Astrocyte (in vitro differentiated cells and primary cell): ENCODE measurements around the gene CACNA1D.

Source experiments
- CTCF ChIP-seq: IDR thresholded peaks from 2 replicates; pipeline ENCODE4 v1.5.1; 2011; ENCODE audit warnings: low read depth, mild to moderate bottlenecking, inconsistent platforms, low read length, moderate library complexity; ENCODE audit not compliant: insufficient read depth
- EZH2 ChIP-seq: IDR thresholded peaks from 2 replicates; pipeline ENCODE4 v1.6.1; 2012; ENCODE audit warnings: mild to moderate bottlenecking, low read length, inconsistent platforms; ENCODE audit not compliant: insufficient read depth

GRCh38 chr3:53581671-53582070 is 87.3 kb downstream of the CACNA1D start:
- no peak for TF ChIP-seq CTCF
- no peak for TF ChIP-seq EZH2
